ENCODE measurements around the gene SYNPO. TPM values are rescaled to one million over a fixed set of nuclear protein-coding genes. Genes with fewer than 3 reads are reported as not detected.

Gene SYNPO
- total RNA-seq, 1 donor from 2014 or later = 829 TPM

- intact Hi-C loops (cut with DNase I) = no loop called here
- no peak for DNase-seq (ENCODE audit: low spot score)
These were observed 35.5 kb upstream of the SYNPO start for GRCh38 chr5:150604894-150605440.

- no peak for DNase-seq (ENCODE audit: low spot score)
- intact Hi-C loops (cut with DNase I) = no loop called here
These were observed 34.9 kb upstream of the SYNPO start for GRCh38 chr5:150605546-150605945.

GRCh38 chr5:150606476-150606875 is 34.0 kb upstream of the SYNPO start:
- DNase-seq (ENCODE audit: low spot score) = no peak
- intact Hi-C loops (cut with DNase I) = no loop called here

GRCh38 chr5:150607105-150607504 is 33.4 kb upstream of the SYNPO start:
- intact Hi-C loops (cut with DNase I) = no loop called here
- DNase-seq (ENCODE audit: low spot score) = no peak

GRCh38 chr5:150607991-150608390 is 32.5 kb upstream of the SYNPO start:
- DNase-seq (ENCODE audit: low spot score) = no peak
- intact Hi-C loops (cut with DNase I) = no loop called here

- DNase-seq (ENCODE audit: low spot score) = no peak
- intact Hi-C loops (cut with DNase I) = no loop called here
These were observed 31.5 kb upstream of the SYNPO start for GRCh38 chr5:150608991-150609390.

- intact Hi-C loops (cut with DNase I) = loop anchor here (2.0 kb wide), 1 partner anchor 35 kb away; no protein-coding TSS in a partner anchor
- DNase-seq (ENCODE audit: low spot score) = no peak
These were observed 30.4 kb upstream of the SYNPO start for GRCh38 chr5:150609843-150610584.

- intact Hi-C loops (cut with DNase I) = loop anchor here (2.0 kb wide), 1 partner anchor 34 kb away; no protein-coding TSS in a partner anchor
- DNase-seq (ENCODE audit: low spot score) = no peak
These were observed 29.4 kb upstream of the SYNPO start for GRCh38 chr5:150611026-150611425.

- intact Hi-C loops (cut with DNase I) = no loop called here
- DNase-seq (ENCODE audit: low spot score) = no peak
These were observed 28.1 kb upstream of the SYNPO start for GRCh38 chr5:150612405-150612804.

- intact Hi-C loops (cut with DNase I) = no loop called here
- no peak for DNase-seq (ENCODE audit: low spot score)
These were observed 27.4 kb upstream of the SYNPO start for GRCh38 chr5:150612905-150613670.

- no peak for DNase-seq (ENCODE audit: low spot score)
- intact Hi-C loops (cut with DNase I) = no loop called here
These were observed 26.3 kb upstream of the SYNPO start for GRCh38 chr5:150613991-150614660.

- intact Hi-C loops (cut with DNase I) = loop anchor here (1.0 kb wide), 1 partner anchor 42 kb away; no protein-coding TSS in a partner anchor
- DNase-seq (ENCODE audit: low spot score) = no peak
These were observed 25.8 kb upstream of the SYNPO start for GRCh38 chr5:150614661-150615060.

GRCh38 chr5:150615141-150615699 is 25.2 kb upstream of the SYNPO start:
- DNase-seq (ENCODE audit: low spot score) = no peak
- intact Hi-C loops (cut with DNase I) = loop anchor here (1.0 kb wide), 1 partner anchor 41 kb away; no protein-coding TSS in a partner anchor

GRCh38 chr5:150616024-150616470 is 24.4 kb upstream of the SYNPO start:
- intact Hi-C loops (cut with DNase I) = no loop called here

GRCh38 chr5:150616506-150616905 is 24.0 kb upstream of the SYNPO start:
- DNase-seq (ENCODE audit: low spot score) = no peak

More at GRCh38 chr5:150616024-150616470, 24.4 kb upstream of the SYNPO start:
- DNase-seq (ENCODE audit: low spot score) = no peak

GRCh38 chr5:150618163-150618562 is 22.3 kb upstream of the SYNPO start:
- DNase-seq (ENCODE audit: low spot score) = no peak
- intact Hi-C loops (cut with DNase I) = no loop called here

More at GRCh38 chr5:150616506-150616905, 24.0 kb upstream of the SYNPO start:
- intact Hi-C loops (cut with DNase I) = no loop called here

GRCh38 chr5:150618588-150619281 is 21.7 kb upstream of the SYNPO start:
- intact Hi-C loops (cut with DNase I) = no loop called here
- DNase-seq (ENCODE audit: low spot score) = no peak

GRCh38 chr5:150619359-150620230 is 20.9 kb upstream of the SYNPO start:
- intact Hi-C loops (cut with DNase I) = no loop called here
- peak; percentile 89 for DNase-seq (ENCODE audit: low spot score)
